H9 (cell line): ENCODE results near the gene OR56A3. TPM values are rescaled to one million over a fixed set of nuclear protein-coding genes. Genes with fewer than 3 reads are reported as not detected.

Experiments
- DNase-seq: peaks from one replicate; pipeline ENCODE4 v3.0.0-alpha.2; 2017
- H2AFZ ChIP-seq: one replicate; pipeline ENCODE4 v1.6.1; 2013; ENCODE audit warnings: mild to moderate bottlenecking, low read length, control low read depth, moderate library complexity
- H2AK5ac ChIP-seq: 2 replicates; pipeline ENCODE4 v1.6.1; 2013; ENCODE audit warnings: low read length, control low read depth, mixed read lengths; ENCODE audit not compliant: insufficient read length
- H2BK120ac ChIP-seq: one replicate; pipeline ENCODE4 v1.6.1; 2013; ENCODE audit warnings: low read depth, mild to moderate bottlenecking, low read length, control low read depth, inconsistent platforms; ENCODE audit not compliant: poor library complexity, severe bottlenecking
- H2BK12ac ChIP-seq: 2 replicates; pipeline ENCODE4 v1.6.1; 2013; ENCODE audit warnings: low read length, control low read depth, mixed read lengths, low read depth; ENCODE audit not compliant: insufficient read length
- H2BK15ac ChIP-seq: 2 replicates; pipeline ENCODE4 v1.6.1; 2013; ENCODE audit warnings: low read depth, low read length, control low read depth
- H2BK20ac ChIP-seq: one replicate; pipeline ENCODE4 v1.6.1; 2013; ENCODE audit warnings: low read depth, mild to moderate bottlenecking, low read length, control low read depth, inconsistent platforms; ENCODE audit not compliant: poor library complexity, severe bottlenecking
- H2BK5ac ChIP-seq: 2 replicates; pipeline ENCODE4 v1.6.1; 2013; ENCODE audit warnings: low read length, control low read depth, mixed read lengths; ENCODE audit not compliant: insufficient read length
- H3K14ac ChIP-seq: 2 replicates; pipeline ENCODE4 v1.6.1; 2013; ENCODE audit warnings: low read length, control low read depth; ENCODE audit not compliant: insufficient read depth
- H3K18ac ChIP-seq: 2 replicates; pipeline ENCODE4 v1.6.1; 2013; ENCODE audit warnings: low read depth, mild to moderate bottlenecking, mixed read lengths, low read length, control low read depth; ENCODE audit not compliant: insufficient read length
- H3K23ac ChIP-seq: 2 replicates; pipeline ENCODE4 v1.6.1; 2013; ENCODE audit warnings: low read length, control low read depth, mixed read lengths, low read depth; ENCODE audit not compliant: insufficient read length
- H3K23me2 ChIP-seq: 2 replicates; pipeline ENCODE4 v1.6.1; 2013; ENCODE audit warnings: low read depth, mild to moderate bottlenecking, mixed read lengths, low read length, control low read depth; ENCODE audit not compliant: insufficient read length, poor library complexity, severe bottlenecking
- H3K27ac ChIP-seq: 2 replicates; pipeline ENCODE4 v1.5.1; 2013; ENCODE audit warnings: low read length, control low read depth, mixed read lengths, low read depth; ENCODE audit not compliant: insufficient read length
- H3K27me3 ChIP-seq: 2 replicates; pipeline ENCODE4 v1.6.1; 2013; ENCODE audit warnings: low read length, control low read depth, inconsistent platforms; ENCODE audit not compliant: insufficient read depth
- H3K4ac ChIP-seq: 2 replicates; pipeline ENCODE4 v1.6.1; 2013; ENCODE audit warnings: low read depth, mild to moderate bottlenecking, control low read depth, inconsistent platforms, low read length, moderate library complexity
- H3K4me1 ChIP-seq: 2 replicates; pipeline ENCODE4 v1.6.1; 2013; ENCODE audit warnings: low read length, control low read depth, inconsistent platforms; ENCODE audit not compliant: insufficient read depth
- H3K4me2 ChIP-seq: 2 replicates; pipeline ENCODE4 v1.6.1; 2013; ENCODE audit warnings: low read length, control low read depth, mixed read lengths; ENCODE audit not compliant: insufficient read length, insufficient read depth
- H3K56ac ChIP-seq: 2 replicates; pipeline ENCODE4 v1.6.1; 2013; ENCODE audit warnings: low read depth, mild to moderate bottlenecking, mixed read lengths, low read length, control low read depth; ENCODE audit not compliant: insufficient read length
- H3K79me1 ChIP-seq: 2 replicates; pipeline ENCODE4 v1.6.1; 2013; ENCODE audit warnings: low read depth, mild to moderate bottlenecking, moderate library complexity, low read length, control low read depth, inconsistent platforms; ENCODE audit not compliant: insufficient read depth, poor library complexity, severe bottlenecking
- H3K79me2 ChIP-seq: 2 replicates; pipeline ENCODE4 v1.6.1; 2013; ENCODE audit warnings: low read length, control low read depth, inconsistent platforms; ENCODE audit not compliant: insufficient read depth
- H3K9ac ChIP-seq: 2 replicates; pipeline ENCODE4 v1.6.1; 2013; ENCODE audit warnings: low read length, control low read depth, mixed read lengths; ENCODE audit not compliant: insufficient read length; ENCODE audit errors: extremely low read depth
- H3K9me3 ChIP-seq: one replicate; pipeline ENCODE4 v1.6.1; 2013; ENCODE audit warnings: low read depth, low read length, inconsistent platforms; ENCODE audit not compliant: control insufficient read depth
- H3T11ph ChIP-seq: one replicate; pipeline ENCODE4 v1.6.1; 2013; ENCODE audit warnings: mild to moderate bottlenecking, low read length, control low read depth, inconsistent platforms
- H4K20me1 ChIP-seq: one replicate; pipeline ENCODE4 v1.6.1; 2013; ENCODE audit not compliant: control insufficient read depth, insufficient read length, insufficient read depth
- H4K5ac ChIP-seq: 2 replicates; pipeline ENCODE4 v1.6.1; 2013; ENCODE audit warnings: low read depth, mild to moderate bottlenecking, mixed read lengths, low read length, control low read depth; ENCODE audit not compliant: insufficient read length
- H4K8ac ChIP-seq: replicated peaks from 2 replicates; pipeline ENCODE4 v1.6.1; 2013; ENCODE audit warnings: low read length, control low read depth, mixed read lengths, low read depth; ENCODE audit not compliant: insufficient read length
- H4K91ac ChIP-seq: 2 replicates; pipeline ENCODE4 v1.6.1; 2013; ENCODE audit warnings: low read depth, mild to moderate bottlenecking, moderate library complexity, mixed read lengths, low read length, control low read depth; ENCODE audit not compliant: insufficient read length
- H3K27ac Mint-ChIP-seq, 3 experiments: 2 replicates in 2 of 3; 3 replicates in 1 of 3; pipeline ENCODE4 v1.8.0; 2020 to 2021; ENCODE audit warnings: mixed read lengths in 3 of 3, mild to moderate bottlenecking in 1 of 3, moderate library complexity in 1 of 3
- H3K27me3 Mint-ChIP-seq: 2 replicates; pipeline ENCODE4 v1.8.0; 2021; ENCODE audit warnings: low read depth, mild to moderate bottlenecking, moderate library complexity, mixed read lengths
- H3K36me3 Mint-ChIP-seq, 3 experiments: 2 replicates in 2 of 3; 3 replicates in 1 of 3; pipeline ENCODE4 v1.8.0; 2020 to 2021; ENCODE audit warnings: low read depth in 3 of 3, mixed read lengths in 3 of 3; ENCODE audit not compliant: insufficient read depth in 1 of 3
- H3K4me1 Mint-ChIP-seq, 2 experiments: 2 replicates each; pipeline ENCODE4 v1.8.0; 2020; ENCODE audit warnings: mixed read lengths in 2 of 2
- H3K4me3 Mint-ChIP-seq, 2 experiments: 2 replicates in 1 of 2; 3 replicates in 1 of 2; pipeline ENCODE4 v1.8.0; 2020 to 2021; ENCODE audit warnings: mild to moderate bottlenecking in 2 of 2, mixed read lengths in 2 of 2, moderate library complexity in 1 of 2
- H3K9me3 Mint-ChIP-seq, 2 experiments: 2 replicates in 1 of 2; 3 replicates in 1 of 2; pipeline ENCODE4 v1.8.0; 2020; ENCODE audit warnings: mild to moderate bottlenecking in 2 of 2, mixed read lengths in 2 of 2, moderate library complexity in 1 of 2
- WGBS: extraction: QIAGEN DNeasy Blood & Tissue Kit; methylation state at CpG from one replicate; pipeline ENCODE4 v1.1.7; 2013; ENCODE audit warnings: missing lambda C conversion rate, low lambda C conversion rate, mixed read lengths; ENCODE audit not compliant: insufficient read length; ENCODE audit errors: extremely low coverage; 5-methylcytosine and 5-hydroxymethylcytosine counted together
- total RNA-seq: library from RNA; stranded (reverse); gene quantifications from 2 replicates; pipeline ENCODE4 v1.2.1, GENCODE V29; 2021
- TF ChIP-seq, protein P1 (sequence below): fragments of 200-600 bp; sonication (generic); conservative IDR thresholded peaks from 3 replicates; pipeline ENCODE4 v1.8.0; 2021; ENCODE audit warnings: antibody characterized with exemption, mild to moderate bottlenecking

The OR56A3 gene
- total RNA-seq, 1 experiment from 2014 or later = not detected

DNA sequence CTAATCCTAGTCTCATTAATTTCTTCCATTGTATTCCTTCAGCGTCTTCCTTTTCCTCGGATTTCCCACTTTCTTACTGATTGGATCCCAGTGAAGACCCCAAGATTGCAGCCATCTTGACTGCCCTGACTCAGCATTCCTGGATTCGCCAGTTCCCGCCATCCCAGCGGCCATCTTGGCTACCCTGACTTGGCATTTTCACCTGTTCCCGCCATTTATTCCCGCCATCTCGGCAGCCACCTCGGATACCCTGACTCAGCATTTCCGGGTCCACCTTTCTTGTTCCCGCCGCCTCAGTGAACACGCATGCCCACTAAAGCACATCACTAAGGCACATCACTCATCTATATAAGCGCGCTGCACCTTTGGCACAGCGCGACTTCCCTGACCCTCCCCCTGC lies 13.8 kb upstream of the OR56A3 start:
- H3K23me2 ChIP-seq = peaks cover 2% of the 10 kb centered on the region
- H2BK12ac ChIP-seq = no peak overlapping the region
- no peak overlapping the region for H3K56ac ChIP-seq
- H3K9me3 ChIP-seq = no peaks in the 10 kb centered on the region
- TF ChIP-seq, protein P1, sequence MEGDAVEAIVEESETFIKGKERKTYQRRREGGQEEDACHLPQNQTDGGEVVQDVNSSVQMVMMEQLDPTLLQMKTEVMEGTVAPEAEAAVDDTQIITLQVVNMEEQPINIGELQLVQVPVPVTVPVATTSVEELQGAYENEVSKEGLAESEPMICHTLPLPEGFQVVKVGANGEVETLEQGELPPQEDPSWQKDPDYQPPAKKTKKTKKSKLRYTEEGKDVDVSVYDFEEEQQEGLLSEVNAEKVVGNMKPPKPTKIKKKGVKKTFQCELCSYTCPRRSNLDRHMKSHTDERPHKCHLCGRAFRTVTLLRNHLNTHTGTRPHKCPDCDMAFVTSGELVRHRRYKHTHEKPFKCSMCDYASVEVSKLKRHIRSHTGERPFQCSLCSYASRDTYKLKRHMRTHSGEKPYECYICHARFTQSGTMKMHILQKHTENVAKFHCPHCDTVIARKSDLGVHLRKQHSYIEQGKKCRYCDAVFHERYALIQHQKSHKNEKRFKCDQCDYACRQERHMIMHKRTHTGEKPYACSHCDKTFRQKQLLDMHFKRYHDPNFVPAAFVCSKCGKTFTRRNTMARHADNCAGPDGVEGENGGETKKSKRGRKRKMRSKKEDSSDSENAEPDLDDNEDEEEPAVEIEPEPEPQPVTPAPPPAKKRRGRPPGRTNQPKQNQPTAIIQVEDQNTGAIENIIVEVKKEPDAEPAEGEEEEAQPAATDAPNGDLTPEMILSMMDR = no peak
- no peaks in the 10 kb centered on the region for H3K79me1 ChIP-seq
- no peak overlapping the region for H3K4ac ChIP-seq
- H2BK15ac ChIP-seq = no peak overlapping the region
- no peaks in the 10 kb centered on the region for H3K79me2 ChIP-seq
- H2BK5ac ChIP-seq = no peak overlapping the region
- no peak overlapping the region for H2BK20ac ChIP-seq
- no peak overlapping the region for H3K23ac ChIP-seq
- no peak overlapping the region for H3T11ph ChIP-seq
- no CpG with 5 or more reads among the region's 17 CpGs for WGBS
- no peak overlapping the region for H3K27ac ChIP-seq
- no peak overlapping the region for H3K4me2 ChIP-seq
- H2AFZ ChIP-seq = no peak overlapping the region
- no peak overlapping the region for H3K4me3 Mint-ChIP-seq
- H3K27me3 ChIP-seq = no peaks in the 10 kb centered on the region
- no peak overlapping the region for H4K5ac ChIP-seq
- H4K8ac ChIP-seq = no peak overlapping the region
- no peak overlapping the region; the same call in 1 of the 2 replicates for H3K14ac ChIP-seq
- no peak for DNase-seq
- no peak overlapping the region for H2AK5ac ChIP-seq
- no peak overlapping the region for H4K91ac ChIP-seq
- H2BK120ac ChIP-seq = no peak overlapping the region
- no peak overlapping the region for H3K18ac ChIP-seq
- peaks cover 1% of the 10 kb centered on the region for H3K27me3 Mint-ChIP-seq
- no peaks in the 10 kb centered on the region for H3K4me1 Mint-ChIP-seq
- H3K36me3 Mint-ChIP-seq = peaks cover 13 to 30% (median 14%) of the 10 kb centered on the region in 3 experiments
- peaks cover 29 to 35% of the 10 kb centered on the region in 2 experiments for H3K9me3 Mint-ChIP-seq
- H4K20me1 ChIP-seq = no peaks in the 10 kb centered on the region
- H3K9ac ChIP-seq = no peak overlapping the region
- H3K27ac Mint-ChIP-seq = peak overlapping the region in 2 of 3 experiments; percentile 80 to 91; a peak in 4 of 7 replicates
- H3K4me1 ChIP-seq = no peaks in the 10 kb centered on the region
